Osteoblast (primary cell): ENCODE measurements around the gene MUCL3. TPM values are rescaled to one million over a fixed set of nuclear protein-coding genes. Genes with fewer than 3 reads are reported as not detected.

Source experiments
- DNase-seq: peaks from one replicate; pipeline ENCODE4 v3.0.0; 2011; ENCODE audit warnings: low spot score, mixed read lengths; ENCODE audit not compliant: insufficient read length; ENCODE audit errors: missing footprints
- H2AFZ ChIP-seq: 2 replicates; pipeline ENCODE4 v1.6.0; 2011; ENCODE audit warnings: mild to moderate bottlenecking, low read length
- H3K27ac ChIP-seq: 2 replicates; pipeline ENCODE4 v1.5.1; 2011; ENCODE audit warnings: mild to moderate bottlenecking, low read depth, low read length, moderate library complexity
- H3K27me3 ChIP-seq: 2 replicates; pipeline ENCODE4 v1.6.0; 2012; ENCODE audit warnings: mild to moderate bottlenecking, control low read depth, inconsistent platforms, low read length, moderate library complexity; ENCODE audit not compliant: insufficient read depth
- H3K36me3 ChIP-seq: 2 replicates; pipeline ENCODE4 v1.5.1; 2011; ENCODE audit warnings: mild to moderate bottlenecking, low read length, control low read depth, moderate library complexity; ENCODE audit not compliant: insufficient read depth
- H3K4me1 ChIP-seq: 2 replicates; pipeline ENCODE4 v1.5.1; 2011; ENCODE audit warnings: mild to moderate bottlenecking, low read length, control low read depth, moderate library complexity; ENCODE audit not compliant: insufficient read depth
- H3K4me2 ChIP-seq: 2 replicates; pipeline ENCODE4 v1.6.0; 2011; ENCODE audit warnings: mild to moderate bottlenecking, low read length; ENCODE audit not compliant: insufficient read depth
- H3K4me3 ChIP-seq: fragments of 200-600 bp; sonication (generic); 3 replicates; pipeline ENCODE4 v1.5.1; 2012; ENCODE audit warnings: mild to moderate bottlenecking, low read length, inconsistent platforms; ENCODE audit not compliant: insufficient read depth
- H3K79me2 ChIP-seq: 2 replicates; pipeline ENCODE4 v1.6.0; 2012; ENCODE audit warnings: mild to moderate bottlenecking, low read length, control low read depth, inconsistent platforms; ENCODE audit not compliant: insufficient read depth
- H3K9me3 ChIP-seq: 2 replicates; pipeline ENCODE4 v1.5.1; 2011; ENCODE audit warnings: low read depth, low read length, control low read depth
- H4K20me1 ChIP-seq: 2 replicates; pipeline ENCODE4 v1.6.0; 2012; ENCODE audit warnings: mild to moderate bottlenecking, low read length, control low read depth; ENCODE audit not compliant: insufficient read depth
- total RNA-seq: library from RNA; depleted of rRNA; stranded (reverse); fragments of >200 nt; gene quantifications from 2 replicates; pipeline ENCODE4 v1.2.3, GENCODE V29; 2012
- TF ChIP-seq, protein P1 (sequence below): IDR thresholded peaks from 2 replicates; pipeline ENCODE4 v1.5.1; 2011; ENCODE audit warnings: mild to moderate bottlenecking, low read depth, low read length, moderate library complexity; ENCODE audit errors: extremely low read depth

MUCL3 gene
- total RNA-seq, 1 donor = not detected

GRCh38 chr6:30947231-30947630 is 6.5 kb downstream of the MUCL3 start:
- Histone ChIP-seq H3K9me3 (no peaks in the 10 kb centered on the region), H3K4me3 (no peak overlapping the region), H3K4me2 (no peak overlapping the region), H2AFZ (no peak overlapping the region), H3K27ac (no peak overlapping the region), H3K4me1 (peaks cover 4% of the 10 kb centered on the region), H3K36me3 (no peaks in the 10 kb centered on the region), H3K27me3 (peaks cover 36% of the 10 kb centered on the region), H4K20me1 (no peaks in the 10 kb centered on the region), H3K79me2 (no peaks in the 10 kb centered on the region)
- DNase-seq = no peak
- TF ChIP-seq, protein P1, sequence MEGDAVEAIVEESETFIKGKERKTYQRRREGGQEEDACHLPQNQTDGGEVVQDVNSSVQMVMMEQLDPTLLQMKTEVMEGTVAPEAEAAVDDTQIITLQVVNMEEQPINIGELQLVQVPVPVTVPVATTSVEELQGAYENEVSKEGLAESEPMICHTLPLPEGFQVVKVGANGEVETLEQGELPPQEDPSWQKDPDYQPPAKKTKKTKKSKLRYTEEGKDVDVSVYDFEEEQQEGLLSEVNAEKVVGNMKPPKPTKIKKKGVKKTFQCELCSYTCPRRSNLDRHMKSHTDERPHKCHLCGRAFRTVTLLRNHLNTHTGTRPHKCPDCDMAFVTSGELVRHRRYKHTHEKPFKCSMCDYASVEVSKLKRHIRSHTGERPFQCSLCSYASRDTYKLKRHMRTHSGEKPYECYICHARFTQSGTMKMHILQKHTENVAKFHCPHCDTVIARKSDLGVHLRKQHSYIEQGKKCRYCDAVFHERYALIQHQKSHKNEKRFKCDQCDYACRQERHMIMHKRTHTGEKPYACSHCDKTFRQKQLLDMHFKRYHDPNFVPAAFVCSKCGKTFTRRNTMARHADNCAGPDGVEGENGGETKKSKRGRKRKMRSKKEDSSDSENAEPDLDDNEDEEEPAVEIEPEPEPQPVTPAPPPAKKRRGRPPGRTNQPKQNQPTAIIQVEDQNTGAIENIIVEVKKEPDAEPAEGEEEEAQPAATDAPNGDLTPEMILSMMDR = no peak

DNA sequence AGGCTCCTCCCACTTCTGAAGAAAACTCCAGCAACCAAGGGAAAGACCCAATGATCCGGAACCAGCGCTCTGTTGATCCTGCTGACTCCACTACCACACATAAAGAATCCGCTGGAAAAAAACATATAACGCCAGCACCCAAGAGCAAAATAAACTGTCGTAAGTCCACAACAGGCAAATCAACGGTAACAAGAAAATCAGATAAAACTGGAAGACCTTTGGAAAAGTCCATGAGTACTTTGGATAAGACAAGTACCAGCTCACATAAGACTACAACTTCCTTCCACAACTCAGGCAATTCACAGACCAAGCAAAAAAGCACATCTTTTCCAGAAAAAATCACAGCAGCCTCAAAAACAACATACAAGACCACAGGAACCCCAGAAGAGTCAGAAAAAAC is 8.0 kb downstream of the MUCL3 start:
- Histone ChIP-seq H3K27ac (no peak overlapping the region), H3K79me2 (no peaks in the 10 kb centered on the region), H3K36me3 (no peaks in the 10 kb centered on the region), H3K27me3 (peaks cover 50% of the 10 kb centered on the region), H3K4me2 (no peak overlapping the region), H3K4me3 (no peak overlapping the region), H4K20me1 (no peaks in the 10 kb centered on the region), H3K4me1 (no peaks in the 10 kb centered on the region), H3K9me3 (no peaks in the 10 kb centered on the region), H2AFZ (no peak overlapping the region)
- DNase-seq = no peak
- TF ChIP-seq, protein P1 = no peak

- Histone ChIP-seq H3K4me2 (no peak overlapping the region), H3K27me3 (peaks cover 53% of the 10 kb centered on the region), H3K4me1 (peaks cover 14% of the 10 kb centered on the region), H3K36me3 (no peaks in the 10 kb centered on the region), H3K79me2 (no peaks in the 10 kb centered on the region), H3K27ac (no peak overlapping the region), H2AFZ (no peak overlapping the region), H4K20me1 (no peaks in the 10 kb centered on the region), H3K4me3 (no peak overlapping the region), H3K9me3 (no peaks in the 10 kb centered on the region)
- TF ChIP-seq, protein P1 = no peak
- no peak for DNase-seq
Measured at GRCh38 chr6:30951907-30952469, 11.2 kb downstream of the MUCL3 start.

DNA sequence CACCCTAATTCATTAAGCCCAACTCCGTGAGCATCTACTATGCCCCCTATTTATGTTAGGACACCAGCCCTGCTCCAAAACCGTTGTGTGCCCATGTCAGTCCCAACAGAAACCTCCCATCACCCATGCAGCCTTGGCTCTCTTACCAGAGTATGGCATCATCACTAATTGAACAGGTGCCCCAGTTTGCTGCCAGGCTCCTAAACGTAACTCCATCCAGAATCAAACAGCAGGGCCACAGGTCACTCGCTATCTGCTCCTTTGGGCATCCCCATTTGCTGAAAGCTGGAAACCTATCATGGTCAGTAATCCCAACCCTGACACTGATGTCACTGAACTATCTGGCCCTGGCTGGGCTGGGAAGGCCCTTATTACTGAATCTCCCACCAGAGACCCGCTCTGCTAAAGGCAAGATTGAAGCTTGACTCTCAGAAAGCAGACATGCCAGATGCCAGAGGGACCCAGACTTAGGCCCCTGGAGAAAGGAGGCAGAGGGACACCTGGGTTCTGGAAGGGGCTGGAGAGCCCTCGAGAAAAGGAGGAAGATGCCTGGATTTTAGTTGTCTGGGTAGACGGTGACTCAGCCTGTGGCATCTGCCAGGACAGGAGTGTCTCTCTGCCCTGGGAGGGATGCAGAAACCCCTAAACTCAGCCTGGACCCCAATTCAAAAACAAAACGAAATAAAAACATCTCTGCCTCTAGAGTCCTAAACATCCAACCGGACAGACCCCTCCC is 14.0 kb downstream of the MUCL3 start:
- Histone ChIP-seq H3K79me2 (no peaks in the 10 kb centered on the region), H2AFZ (peak overlapping the region; percentile 89), H3K27ac (no peak overlapping the region), H3K4me1 (peaks cover 14% of the 10 kb centered on the region), H3K27me3 (peaks cover 38% of the 10 kb centered on the region), H3K4me2 (peak overlapping the region; percentile 84), H3K9me3 (no peaks in the 10 kb centered on the region), H3K4me3 (peak overlapping the region; percentile 71), H3K36me3 (no peaks in the 10 kb centered on the region), H4K20me1 (no peaks in the 10 kb centered on the region)
- no peak for DNase-seq
- TF ChIP-seq, protein P1 = no peak
